Thyroid gland (tissue), 4 donors: ENCODE data around the gene LNPEP.

Experiments
- CTCF ChIP-seq, 6 experiments: fragments of 200-600 bp in 3 of 6; fragments of 450-650 bp in 3 of 6; sonication (generic) in 3 of 6; IDR thresholded peaks; one replicate each; pipeline ENCODE4 v1.5.1; 2016 to 2019; ENCODE audit warnings: antibody characterized with exemption in 6 of 6, mild to moderate bottlenecking in 2 of 6, inconsistent platforms in 1 of 6, moderate library complexity in 1 of 6
- POLR2A ChIP-seq, 2 donors: fragments of 450-650 bp; IDR thresholded peaks; one replicate each; pipeline ENCODE4 v1.6.1; 2017; ENCODE audit warnings: antibody characterized with exemption in 2 of 2, mild to moderate bottlenecking in 2 of 2, moderate library complexity in 1 of 2

- no peak for TF ChIP-seq CTCF (IDR thresholded peaks at IDR 0.05)
- TF ChIP-seq POLR2A (IDR thresholded peaks at IDR 0.05): no peak
Measured at GRCh38 chr5:97072696-97073095, 136.8 kb downstream of the LNPEP start.
